ENCODE measurements around the gene TSC22D1.

GRCh38 chr13:44416301-44416700, 159.8 kb downstream of the TSC22D1 start:
- TF ChIP-seq CTCF (conservative IDR thresholded peaks at IDR 0.05; ENCODE audit: low read length) (no peak), EZH2phosphoT487 (IDR thresholded peaks at IDR 0.05; ENCODE audit: borderline replicate concordance) (no peak)
